HepG2 (cell line): ENCODE results near the gene LSM10. TPM values are rescaled to one million over a fixed set of nuclear protein-coding genes. Genes with fewer than 3 reads are reported as not detected.
A peak's percentile ranks its signal among the peaks of the same experiment; 100 is the strongest.

ENCODE experiments used
- AKNA ChIP-seq: sonication (generic); formaldehyde crosslinking; IDR thresholded peaks from 2 replicates; pipeline ENCODE4 v1.4.0; 2020; ENCODE audit warnings: missing genetic modification reagents, borderline replicate concordance
- ATM ChIP-seq: fragments of 450-650 bp; IDR thresholded peaks from 2 replicates; pipeline ENCODE4 v1.7.1; 2017; ENCODE audit warnings: mild to moderate bottlenecking, borderline replicate concordance
- DNMT1 ChIP-seq: sonication (generic); formaldehyde crosslinking; IDR thresholded peaks from 2 replicates; pipeline ENCODE4 v1.5.1; 2020; ENCODE audit warnings: mild to moderate bottlenecking, missing genetic modification reagents
- EHMT2 ChIP-seq: fragments of 200-600 bp; sonication (generic); IDR thresholded peaks from 2 replicates; pipeline ENCODE4 v1.7.0; 2017; ENCODE audit warnings: antibody characterized with exemption, low read depth, low read length, borderline replicate concordance
- ELF4 ChIP-seq: sonication (generic); formaldehyde crosslinking; IDR thresholded peaks from 2 replicates; pipeline ENCODE4 v1.5.0; 2020; ENCODE audit warnings: missing genetic modification reagents, mild to moderate bottlenecking, moderate library complexity, borderline replicate concordance
- ETS1 ChIP-seq: sonication (generic); formaldehyde crosslinking; IDR thresholded peaks from 2 replicates; pipeline ENCODE4 v1.4.0; 2020; ENCODE audit warnings: missing genetic modification reagents
- FOXA1 ChIP-seq, 2 experiments: fragments of 450-650 bp in 1 of 2; sonication (generic) in 1 of 2; formaldehyde crosslinking in 1 of 2; IDR thresholded peaks; 2 replicates each; pipeline versions ENCODE4 v1.4.0 to v1.6.1; 2016 to 2020; ENCODE audit warnings: missing genetic modification reagents in 1 of 2
- IRX3 ChIP-seq: sonication (generic); formaldehyde crosslinking; IDR thresholded peaks from 2 replicates; pipeline ENCODE4 v1.8.1; 2023; ENCODE audit warnings: mild to moderate bottlenecking, low read depth, missing genetic modification reagents, borderline replicate concordance
- MAFF ChIP-seq: IDR thresholded peaks from 2 replicates; pipeline ENCODE4 v1.6.1; 2011; ENCODE audit warnings: low read depth, low read length, improper control_type of control experiment
- MYNN ChIP-seq: sonication (generic); formaldehyde crosslinking; IDR thresholded peaks from 2 replicates; pipeline ENCODE4 v1.4.0; 2020; ENCODE audit warnings: mild to moderate bottlenecking, low read depth, missing genetic modification reagents
- POLR2AphosphoS2 ChIP-seq: IDR thresholded peaks from 2 replicates; pipeline ENCODE4 v1.6.1; 2011; ENCODE audit warnings: low read depth, low read length, improper control_type of control experiment
- RBM22 ChIP-seq: fragments of 200-400 bp; formaldehyde crosslinking; optimal IDR thresholded peaks from 2 replicates; pipeline ENCODE3; 2017; ENCODE audit warnings: mild to moderate bottlenecking, low read length, moderate library complexity
- SMAD1 ChIP-seq: sonication (generic); formaldehyde crosslinking; IDR thresholded peaks from 2 replicates; pipeline ENCODE4 v1.4.0; 2020; ENCODE audit warnings: missing genetic modification reagents, low read depth, mild to moderate bottlenecking, borderline replicate concordance
- THAP7 ChIP-seq: sonication (generic); formaldehyde crosslinking; IDR thresholded peaks from 2 replicates; pipeline ENCODE4 v1.8.1; 2023; ENCODE audit warnings: mild to moderate bottlenecking, missing genetic modification reagents
- ZNF121 ChIP-seq: sonication (generic); formaldehyde crosslinking; IDR thresholded peaks from 2 replicates; pipeline ENCODE4 v1.5.0; 2020; ENCODE audit warnings: mild to moderate bottlenecking, missing genetic modification reagents
- ZNF263 ChIP-seq: sonication (generic); formaldehyde crosslinking; IDR thresholded peaks from 2 replicates; pipeline ENCODE4 v1.4.0; 2020; ENCODE audit warnings: missing genetic modification reagents
- ZNF709 ChIP-seq: sonication (generic); formaldehyde crosslinking; IDR thresholded peaks from 2 replicates; pipeline ENCODE4 v1.5.0; 2020; ENCODE audit warnings: mild to moderate bottlenecking, missing genetic modification reagents
- polyA plus RNA-seq, 8 experiments: library from polyadenylated mRNA; depleted of rRNA in 3 of 8; stranded (reverse) in 7 of 8; unstranded in 1 of 8; fragments of >200 nt; fragmentation: Illumina TruSeq in 4 of 8; extraction: Trizol in 4 of 8; gene quantifications; 2 replicates each; pipeline versions ENCODE4 v1.2.1 to v1.2.3, GENCODE V29; 2011 to 2016; ENCODE audit warnings: low read depth in 4 of 8, missing spikeins in 1 of 8, mixed read lengths in 1 of 8; ENCODE audit not compliant: insufficient read depth in 1 of 8
- total RNA-seq, 5 experiments: library from RNA; depleted of rRNA; stranded (reverse); fragments of >200 nt; fragmentation: Illumina TruSeq; extraction: Trizol; gene quantifications; 2 replicates each; pipeline ENCODE4 v1.2.3, GENCODE V29; 2016; ENCODE audit warnings: low read depth in 1 of 5
- TF ChIP-seq, protein P1 (sequence below): sonication (generic); formaldehyde crosslinking; IDR thresholded peaks from 2 replicates; pipeline ENCODE4 v1.9.0; 2021; ENCODE audit warnings: missing genetic modification reagents, borderline replicate concordance
- TF ChIP-seq, protein P2 (sequence below): sonication (generic); formaldehyde crosslinking; IDR thresholded peaks from 2 replicates; pipeline ENCODE4 v1.5.0; 2020; ENCODE audit warnings: missing genetic modification reagents, mild to moderate bottlenecking, borderline replicate concordance

The LSM10 gene
- total and polyA plus RNA-seq, 2 of the 13 experiments (the other 11 are each of a cell fraction or from before 2014, with no cell fraction given) = 14.0 to 52.0 TPM

DNA sequence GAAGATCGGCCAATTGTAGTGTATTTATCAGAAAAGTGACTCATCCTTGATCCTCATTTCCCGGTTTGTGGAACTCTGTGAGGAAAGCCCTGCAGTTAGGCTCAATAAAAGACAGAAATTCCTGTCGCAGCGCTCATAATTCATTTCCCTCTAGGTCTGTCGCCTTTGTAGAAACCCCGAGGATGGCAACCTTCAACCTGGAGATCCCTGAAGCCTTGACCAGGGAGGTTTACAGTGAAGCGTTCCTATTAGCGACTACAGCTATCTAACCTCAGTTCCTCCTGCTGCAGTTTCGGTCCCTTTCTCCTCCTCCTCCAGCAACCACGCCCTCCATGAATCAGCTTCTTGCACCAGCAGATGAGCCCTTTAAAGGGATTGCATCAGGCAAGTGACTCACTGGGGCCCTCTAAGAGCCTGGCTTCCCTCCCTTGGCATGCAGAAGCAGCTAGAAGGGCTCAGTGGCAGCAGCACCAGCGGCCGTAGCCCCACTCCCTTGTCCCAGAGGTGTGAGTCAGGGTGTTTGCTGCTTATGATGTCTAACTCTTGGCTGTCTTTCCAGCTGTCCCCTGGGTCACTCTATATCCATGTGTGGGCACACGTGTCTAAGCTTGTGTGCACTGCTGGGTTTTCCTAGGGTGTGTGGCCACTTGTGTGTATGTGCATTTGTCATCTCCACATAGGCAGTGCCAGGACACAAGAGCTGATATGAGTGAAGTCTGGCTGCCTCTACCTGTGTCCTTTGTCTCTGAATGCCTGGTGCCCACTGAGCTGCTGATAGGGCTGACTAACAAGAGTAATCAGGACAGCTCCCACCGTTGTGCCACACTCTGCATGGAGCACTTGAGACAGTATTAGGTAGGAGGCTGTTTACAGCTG is 11.2 kb downstream of the LSM10 start (continued):
- TF ChIP-seq AKNA (CRISPR knock-in tag) (no peak), ZNF263 (no peak), MAFF (peak; percentile 41; the same call in 1 of the 2 replicates), DNMT1 (CRISPR knock-in tag) (no peak), THAP7 (no peak), ZNF709 (CRISPR knock-in tag) (0 out of 2 replicates have a peak, but pooled peaks have one; percentile 39), SMAD1 (CRISPR knock-in tag) (0 out of 2 replicates have a peak, but pooled peaks have one; percentile 51), MYNN (no peak; the same call in 1 of the 2 replicates), ATM (no peak), EHMT2 (no peak), IRX3 (CRISPR knock-in tag) (0 out of 2 replicates have a peak, but pooled peaks have one; percentile 18), ZNF121 (no peak), POLR2AphosphoS2 (no peak), RBM22 (no peak), ELF4 (CRISPR knock-in tag) (0 out of 2 replicates have a peak, but pooled peaks have one; percentile 39), FOXA1 (IDR thresholded peaks at IDR 0.05) (no peak), FOXA1 (CRISPR knock-in tag; IDR thresholded peaks at IDR 0.05) (no peak), ETS1 (CRISPR knock-in tag) (0 out of 2 replicates have a peak, but pooled peaks have one; percentile 5)
- TF ChIP-seq, protein P1, sequence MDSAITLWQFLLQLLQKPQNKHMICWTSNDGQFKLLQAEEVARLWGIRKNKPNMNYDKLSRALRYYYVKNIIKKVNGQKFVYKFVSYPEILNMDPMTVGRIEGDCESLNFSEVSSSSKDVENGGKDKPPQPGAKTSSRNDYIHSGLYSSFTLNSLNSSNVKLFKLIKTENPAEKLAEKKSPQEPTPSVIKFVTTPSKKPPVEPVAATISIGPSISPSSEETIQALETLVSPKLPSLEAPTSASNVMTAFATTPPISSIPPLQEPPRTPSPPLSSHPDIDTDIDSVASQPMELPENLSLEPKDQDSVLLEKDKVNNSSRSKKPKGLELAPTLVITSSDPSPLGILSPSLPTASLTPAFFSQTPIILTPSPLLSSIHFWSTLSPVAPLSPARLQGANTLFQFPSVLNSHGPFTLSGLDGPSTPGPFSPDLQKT (CRISPR knock-in tag) = no peak
- TF ChIP-seq, protein P2, sequence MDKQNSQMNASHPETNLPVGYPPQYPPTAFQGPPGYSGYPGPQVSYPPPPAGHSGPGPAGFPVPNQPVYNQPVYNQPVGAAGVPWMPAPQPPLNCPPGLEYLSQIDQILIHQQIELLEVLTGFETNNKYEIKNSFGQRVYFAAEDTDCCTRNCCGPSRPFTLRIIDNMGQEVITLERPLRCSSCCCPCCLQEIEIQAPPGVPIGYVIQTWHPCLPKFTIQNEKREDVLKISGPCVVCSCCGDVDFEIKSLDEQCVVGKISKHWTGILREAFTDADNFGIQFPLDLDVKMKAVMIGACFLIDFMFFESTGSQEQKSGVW (CRISPR knock-in tag) = no peak
